A673 (cell line): ENCODE measurements around the gene EPHB6. TPM values are rescaled to one million over a fixed set of nuclear protein-coding genes. Genes with fewer than 3 reads are reported as not detected.

Experiments
- BruUV-seq: library from RNA; stranded (reverse); fragments of 400-500 nt; replicated peaks from 2 replicates; lab custom pipeline; 2021; lab: Mats Ljungman, UMichigan
- CTCF ChIA-PET: fragments of 300-600 bp; sonication (Branson Sonifier 250); formaldehyde crosslinking; loops from one replicate; lab custom pipeline; 2022; ENCODE audit warnings: antibody characterized with exemption; lab: Charles Lee
- POLR2A ChIA-PET: fragments of 300-600 bp; sonication (Branson Sonifier 250); formaldehyde crosslinking; loops from one replicate; lab custom pipeline; 2022; ENCODE audit warnings: antibody characterized with exemption; ENCODE audit not compliant: low non-redundant PET; lab: Charles Lee
- DNase-seq: peaks from one replicate; pipeline ENCODE4 v3.0.0-alpha.2; 2015; ENCODE audit warnings: low spot score
- H3K27ac ChIP-seq: fragments of 200-600 bp; sonication (generic); 2 replicates; pipeline ENCODE4 v1.5.1; 2016; ENCODE audit warnings: mixed run types, low read depth, mild to moderate bottlenecking, mixed read lengths, antibody characterized with exemption, low read length; ENCODE audit not compliant: poor library complexity, severe bottlenecking
- H3K27me3 ChIP-seq: fragments of 200-600 bp; sonication (generic); replicated peaks from 2 replicates; pipeline ENCODE4 v1.6.1; 2017; ENCODE audit warnings: mixed run types, low read depth, mild to moderate bottlenecking, mixed read lengths, antibody characterized with exemption, low read length; ENCODE audit not compliant: insufficient read depth, poor library complexity
- H3K36me3 ChIP-seq: fragments of 200-600 bp; sonication (generic); 2 replicates; pipeline ENCODE4 v1.6.1; 2016; ENCODE audit warnings: mixed run types, mild to moderate bottlenecking, mixed read lengths, antibody characterized with exemption, low read length; ENCODE audit not compliant: insufficient read depth, poor library complexity, severe bottlenecking
- H3K4me1 ChIP-seq: fragments of 200-600 bp; sonication (generic); 2 replicates; pipeline ENCODE4 v1.6.1; 2017; ENCODE audit warnings: mixed run types, mild to moderate bottlenecking, mixed read lengths, antibody characterized with exemption, low read length; ENCODE audit not compliant: insufficient read depth, poor library complexity, severe bottlenecking
- H3K4me3 ChIP-seq: fragments of 200-600 bp; sonication (generic); 2 replicates; pipeline ENCODE4 v1.5.1; 2016; ENCODE audit warnings: low read depth, mixed run types, mild to moderate bottlenecking, mixed read lengths, low read length; ENCODE audit not compliant: poor library complexity, severe bottlenecking
- H3K9me3 ChIP-seq: fragments of 200-600 bp; sonication (generic); 2 replicates; pipeline ENCODE4 v1.6.1; 2016; ENCODE audit warnings: mixed run types, low read depth, mild to moderate bottlenecking, mixed read lengths, antibody characterized with exemption, low read length; ENCODE audit not compliant: poor library complexity, severe bottlenecking
- CTCF ChIP-seq: fragments of 300-800, 200-600 bp; sonication (generic); conservative IDR thresholded peaks from 2 replicates; pipeline ENCODE4 v1.5.1; 2017; ENCODE audit warnings: low read depth, mild to moderate bottlenecking, antibody characterized with exemption, low read length, moderate library complexity, mixed read lengths
- EZH2 ChIP-seq: fragments of 200-600 bp; sonication (generic); IDR thresholded peaks from 2 replicates; pipeline ENCODE4 v1.6.1; 2017; ENCODE audit warnings: borderline replicate concordance, low read depth, mild to moderate bottlenecking, mixed read lengths, antibody characterized with exemption, low read length; ENCODE audit not compliant: poor library complexity, severe bottlenecking
- intact Hi-C: fragments of 100-400 bp; cut with micrococcal nuclease; formaldehyde crosslinking; loops from one replicate; pipeline ENCODE4 v1.10.0; 2022; ENCODE audit not compliant: unreplicated experiment
- total RNA-seq: library from RNA; stranded (reverse); gene quantifications from 2 replicates; pipeline ENCODE4 v1.2.3, GENCODE V29; 2021

Gene EPHB6
- total RNA-seq, 1 experiment from 2014 or later, result 0.49 TPM

DNA sequence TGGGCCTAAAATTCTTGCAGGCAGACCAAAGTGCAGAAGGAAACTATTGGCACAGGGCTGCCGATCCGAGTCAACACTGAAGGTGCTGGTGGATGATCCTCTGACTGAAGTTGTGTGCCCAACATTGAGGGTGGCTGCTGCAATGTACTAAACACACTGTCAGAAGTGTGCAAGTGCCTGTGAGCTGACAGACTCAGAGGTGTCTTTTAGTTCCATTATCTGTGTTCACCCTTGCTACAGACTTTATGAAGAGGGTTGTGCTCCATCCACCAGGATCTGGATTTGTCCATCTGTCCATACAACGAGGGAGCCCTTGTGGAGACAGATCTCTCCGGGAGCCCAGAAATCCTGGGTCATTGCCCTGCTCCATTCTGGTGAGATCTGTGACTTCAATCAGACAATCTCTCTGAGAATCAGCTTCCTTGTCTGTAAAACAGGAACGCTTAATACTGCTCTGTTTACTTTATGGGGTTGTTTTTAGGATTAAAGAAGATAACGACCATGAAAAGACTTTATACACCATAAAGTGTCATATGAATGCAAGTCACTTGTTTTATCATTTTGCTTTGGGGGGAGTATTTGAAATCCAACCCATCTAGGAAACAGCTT is 40.2 kb downstream of the EPHB6 start:
- Histone ChIP-seq H3K27ac (no peak overlapping the region), H3K9me3 (no peaks in the 10 kb centered on the region), H3K4me1 (no peaks in the 10 kb centered on the region), H3K27me3 (peaks cover 6% of the 10 kb centered on the region), H3K36me3 (no peaks in the 10 kb centered on the region), H3K4me3 (no peak overlapping the region)
- ChIA-PET CTCF (no interaction called here), POLR2A (no interaction called here)
- TF ChIP-seq CTCF (no peak), EZH2 (no peak)
- intact Hi-C loops, result no loop called here
- no TSS peak for BruUV-seq
- DNase-seq, result no peak

DNA sequence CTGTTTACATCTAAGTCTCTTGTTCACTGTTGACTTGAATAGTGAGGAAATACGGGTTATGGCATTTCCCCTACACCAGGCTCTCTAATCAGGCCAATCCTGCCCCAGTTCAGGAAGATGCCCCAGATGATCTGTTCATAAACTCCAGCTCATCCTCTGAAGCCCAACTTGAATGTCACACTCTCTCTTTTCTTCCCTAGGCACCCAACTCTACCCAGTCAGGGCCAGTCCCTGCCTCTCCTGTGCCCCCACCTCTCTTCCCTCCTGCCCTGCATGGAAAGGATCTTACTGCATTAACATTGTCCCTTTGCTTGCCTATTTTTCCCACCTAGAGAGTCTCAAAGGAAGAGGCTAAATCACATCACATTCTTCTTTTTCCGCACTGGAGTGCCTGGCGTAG is 41.3 kb downstream of the EPHB6 start:
- no TSS peak for BruUV-seq
- Histone ChIP-seq H3K27ac (no peak overlapping the region), H3K4me1 (no peaks in the 10 kb centered on the region), H3K27me3 (peaks cover 6% of the 10 kb centered on the region), H3K4me3 (no peak overlapping the region), H3K9me3 (no peaks in the 10 kb centered on the region), H3K36me3 (no peaks in the 10 kb centered on the region)
- intact Hi-C loops, result no loop called here
- ChIA-PET POLR2A (no interaction called here), CTCF (no interaction called here)
- TF ChIP-seq EZH2 (no peak), CTCF (no peak)
- no peak for DNase-seq

- Histone ChIP-seq H3K4me1 (no peaks in the 10 kb centered on the region), H3K4me3 (no peak overlapping the region), H3K36me3 (no peaks in the 10 kb centered on the region), H3K27me3 (peaks cover 6% of the 10 kb centered on the region), H3K27ac (no peak overlapping the region), H3K9me3 (no peaks in the 10 kb centered on the region)
- POLR2A ChIA-PET, result no interaction called here
- no TSS peak for BruUV-seq
- CTCF ChIA-PET, result no interaction called here
- DNase-seq, result no peak
- intact Hi-C loops, result no loop called here
- TF ChIP-seq CTCF (no peak), EZH2 (no peak)
These were observed 42.0 kb downstream of the EPHB6 start for GRCh38 chr7:142896741-142897379.
